GM12878 (cell line): ENCODE results near the gene ESPL1. TPM values are rescaled to one million over a fixed set of nuclear protein-coding genes. Genes with fewer than 3 reads are reported as not detected.

ENCODE experiments used
- ATAC-seq: fragments of 200-7000 bp; cut with Tn5 transposase; 3 replicates; pipeline ENCODE4 v1.9.1; 2020; ENCODE audit warnings: mild to moderate bottlenecking, moderate library complexity
- BruUV-seq: library from RNA; stranded (reverse); fragments of 400-500 nt; replicated peaks from 2 replicates; lab custom pipeline; 2021; lab: Mats Ljungman, UMichigan
- CTCF ChIA-PET: fragments of 300-600 bp; sonication (Branson Sonifier 250); formaldehyde crosslinking; extraction: SDS; loops from one replicate; lab custom pipeline; 2021; ENCODE audit warnings: inconsistent platforms; lab: Yijun Ruan, JAX
- POLR2A ChIA-PET: fragments of 350-600 bp; formaldehyde crosslinking; extraction: SDS; loops from one replicate; lab custom pipeline; 2021; ENCODE audit warnings: inconsistent platforms; lab: Charles Lee
- RAD21 ChIA-PET: fragments of 300-600 bp; sonication (Branson Sonifier 250); formaldehyde crosslinking; loops from one replicate; lab custom pipeline; 2023; ENCODE audit warnings: antibody characterized with exemption; ENCODE audit not compliant: unreplicated experiment; lab: Charles Lee
- SMC1A ChIA-PET: fragments of 300-600 bp; sonication (Branson Sonifier 250); formaldehyde crosslinking; loops from one replicate; lab custom pipeline; 2023; ENCODE audit not compliant: unreplicated experiment, uncharacterized antibody; lab: Charles Lee
- DNase-seq: peaks from one replicate; pipeline ENCODE4 v3.0.0-alpha.2; 2011; ENCODE audit warnings: low read depth, low spot score
- FAIRE-seq: peaks from 3 replicates; lab custom pipeline; 2011; peaks lifted over from hg19 to GRCh38; lab: Jason Lieb, UNC
- H2AFZ ChIP-seq: 2 replicates; pipeline ENCODE4 v1.6.0; 2011; ENCODE audit warnings: low read depth, low read length, control low read depth; ENCODE audit not compliant: control insufficient read depth
- H3K27ac ChIP-seq: 2 replicates; pipeline ENCODE4 v1.5.1; 2011; ENCODE audit warnings: control low read depth; ENCODE audit not compliant: control insufficient read depth, insufficient read depth
- H3K27me3 ChIP-seq, 2 experiments: replicated peaks in 1 of 2; 2 replicates each; pipeline versions ENCODE4 v1.6.0 to v1.6.1; 2011; ENCODE audit warnings: low read length in 1 of 2; ENCODE audit not compliant: control insufficient read depth in 2 of 2, insufficient read depth in 2 of 2
- H3K36me3 ChIP-seq, 2 experiments: 2 replicates each; pipeline ENCODE4 v1.5.1; 2011; ENCODE audit warnings: low read length in 1 of 2; ENCODE audit not compliant: control insufficient read depth in 2 of 2, insufficient read depth in 2 of 2
- H3K4me1 ChIP-seq: 2 replicates; pipeline ENCODE4 v1.6.1; 2011; ENCODE audit warnings: mild to moderate bottlenecking, low read length, moderate library complexity, mixed read lengths; ENCODE audit not compliant: control insufficient read depth, insufficient read depth
- H3K4me2 ChIP-seq: 2 replicates; pipeline ENCODE4 v1.6.0; 2011; ENCODE audit warnings: control low read depth; ENCODE audit not compliant: control insufficient read depth, insufficient read depth
- H3K4me3 ChIP-seq: fragments of 200-600 bp; sonication (generic); 2 replicates; pipeline ENCODE4 v1.5.1; 2016
- H3K79me2 ChIP-seq: 2 replicates; pipeline ENCODE4 v1.6.0; 2011; ENCODE audit warnings: low read length; ENCODE audit not compliant: control insufficient read depth, insufficient read depth
- H3K9ac ChIP-seq: 2 replicates; pipeline ENCODE4 v1.8.0; 2011; ENCODE audit warnings: low read length, control low read depth, mixed read lengths; ENCODE audit not compliant: control insufficient read depth, insufficient read depth
- H3K9me3 ChIP-seq: replicated peaks from 3 replicates; pipeline ENCODE4 v1.5.1; 2011; ENCODE audit warnings: mild to moderate bottlenecking, low read length; ENCODE audit not compliant: control insufficient read depth, insufficient read depth
- H4K20me1 ChIP-seq: 2 replicates; pipeline ENCODE4 v1.6.0; 2011; ENCODE audit not compliant: control insufficient read depth, insufficient read depth
- BACH1 ChIP-seq: fragments of 450-650 bp; IDR thresholded peaks from 2 replicates; pipeline ENCODE4 v1.6.1; 2017; ENCODE audit warnings: mild to moderate bottlenecking, borderline replicate concordance
- BCL11A ChIP-seq: IDR thresholded peaks from 2 replicates; pipeline ENCODE4 v1.6.1; 2011; ENCODE audit warnings: low read depth, low read length
- BRCA1 ChIP-seq: IDR thresholded peaks from 2 replicates; pipeline ENCODE4 v1.6.1; 2011; ENCODE audit warnings: low read depth, low read length, improper control_type of control experiment
- CEBPB ChIP-seq, 2 experiments: fragments of 150-350 bp in 1 of 2; IDR thresholded peaks; 2 replicates each; pipeline ENCODE4 v1.6.1; 2012 to 2014; ENCODE audit warnings: low read depth in 2 of 2, low read length in 2 of 2, borderline replicate concordance in 1 of 2, inconsistent platforms in 1 of 2
- CREM ChIP-seq: IDR thresholded peaks from 2 replicates; pipeline ENCODE4 v1.6.1; 2014; ENCODE audit warnings: antibody characterized with exemption, low read depth
- EED ChIP-seq: sonication (generic); IDR thresholded peaks from 2 replicates; pipeline ENCODE4 v1.6.1; 2016; ENCODE audit warnings: antibody characterized with exemption, low read depth
- FOS ChIP-seq: IDR thresholded peaks from 3 replicates; pipeline ENCODE4 v1.6.1; 2011; ENCODE audit warnings: borderline replicate concordance; ENCODE audit not compliant: insufficient read length; ENCODE audit errors: extremely low read depth
- GATAD2B ChIP-seq: fragments of 450-650 bp; conservative IDR thresholded peaks from 2 replicates; pipeline ENCODE4 v1.6.1; 2017; ENCODE audit warnings: low read depth, mild to moderate bottlenecking, moderate library complexity
- HCFC1 ChIP-seq: fragments of 150-350 bp; IDR thresholded peaks from 2 replicates; pipeline ENCODE4 v1.6.1; 2014; ENCODE audit warnings: low read length
- HDGF ChIP-seq: fragments of 450-650 bp; IDR thresholded peaks from 2 replicates; pipeline ENCODE4 v1.6.1; 2016; ENCODE audit warnings: antibody characterized with exemption
- IKZF1 ChIP-seq: fragments of 450-650 bp; conservative IDR thresholded peaks from 2 replicates; pipeline ENCODE4 v1.6.1; 2017; ENCODE audit warnings: antibody characterized with exemption, mild to moderate bottlenecking
- JUNB ChIP-seq: IDR thresholded peaks from 2 replicates; pipeline ENCODE4 v1.6.1; 2016; ENCODE audit warnings: antibody characterized with exemption, mild to moderate bottlenecking
- KLF5 ChIP-seq: fragments of 450-650 bp; IDR thresholded peaks from 2 replicates; pipeline ENCODE4 v1.6.1; 2014; ENCODE audit warnings: mild to moderate bottlenecking; ENCODE audit not compliant: partially characterized antibody
- MTA3 ChIP-seq: IDR thresholded peaks from 2 replicates; pipeline ENCODE4 v1.6.1; 2012; ENCODE audit warnings: low read length, inconsistent platforms, borderline replicate concordance
- RFX5 ChIP-seq: IDR thresholded peaks from 2 replicates; pipeline ENCODE4 v1.6.1; 2011; ENCODE audit warnings: low read depth, low read length, improper control_type of control experiment
- RUNX3 ChIP-seq: IDR thresholded peaks from 2 replicates; pipeline ENCODE4 v1.6.1; 2012; ENCODE audit warnings: low read length, inconsistent platforms
- WGBS: methylation state at CpG from one replicate; pipeline ENCODE4 v1.1.6; 2016; ENCODE audit warnings: low lambda C conversion rate; ENCODE audit not compliant: insufficient replicate concordance, insufficient coverage; ENCODE audit errors: missing lambda C conversion rate; 5-methylcytosine and 5-hydroxymethylcytosine counted together
- in situ Hi-C: fragments of 300-500 bp; cut with MboI; formaldehyde crosslinking; loops from 9 replicates; pipeline ENCODE4 v1.14.3; 2018; ENCODE audit warnings: mixed read lengths
- intact Hi-C: fragments of 100-400 bp; cut with micrococcal nuclease; formaldehyde crosslinking; loops from one replicate; pipeline ENCODE4 v1.14.2; 2022; ENCODE audit not compliant: unreplicated experiment
- polyA plus RNA-seq, 11 experiments: library from polyadenylated mRNA; depleted of rRNA in 4 of 11; unstranded in 6 of 11; stranded (reverse) in 5 of 11; fragments of >200 nt; fragmentation: Nextera tagmentation in 4 of 11; fragmentation: Illumina TruSeq in 1 of 11; extraction: Ambion mirVana in 4 of 11; extraction: Trizol in 1 of 11; gene quantifications; 1 replicate in 1 of 11; 2 replicates in 10 of 11; pipeline versions ENCODE4 v1.2.1 to v1.2.3, GENCODE V29; 2011 to 2016; ENCODE audit warnings: inconsistent platforms in 2 of 11, missing spikeins in 2 of 11, low read depth in 1 of 11
- total RNA-seq, 4 experiments: library from RNA; depleted of rRNA in 3 of 4; stranded (reverse); fragments of >200 nt in 3 of 4; fragmentation: Illumina TruSeq in 1 of 4; extraction: Trizol in 1 of 4; gene quantifications; 2 replicates each; pipeline versions ENCODE4 v1.2.1 to v1.2.3, GENCODE V29; 2013 to 2021
- TF ChIP-seq, protein P1 (sequence below): IDR thresholded peaks from 2 replicates; pipeline ENCODE4 v1.6.1; 2011; ENCODE audit warnings: low read depth, low read length, improper control_type of control experiment, borderline replicate concordance
- TF ChIP-seq, protein P2 (sequence below): fragments of 450-650 bp; conservative IDR thresholded peaks from 2 replicates; pipeline ENCODE4 v1.6.1; 2017; ENCODE audit warnings: mild to moderate bottlenecking, moderate library complexity

ESPL1 gene
- total and polyA plus RNA-seq, 10 of the 15 experiments (the other 5 are each of a cell fraction or from before 2014, with no cell fraction given): 2.1 to 61.9 (median 21.2) TPM

DNA sequence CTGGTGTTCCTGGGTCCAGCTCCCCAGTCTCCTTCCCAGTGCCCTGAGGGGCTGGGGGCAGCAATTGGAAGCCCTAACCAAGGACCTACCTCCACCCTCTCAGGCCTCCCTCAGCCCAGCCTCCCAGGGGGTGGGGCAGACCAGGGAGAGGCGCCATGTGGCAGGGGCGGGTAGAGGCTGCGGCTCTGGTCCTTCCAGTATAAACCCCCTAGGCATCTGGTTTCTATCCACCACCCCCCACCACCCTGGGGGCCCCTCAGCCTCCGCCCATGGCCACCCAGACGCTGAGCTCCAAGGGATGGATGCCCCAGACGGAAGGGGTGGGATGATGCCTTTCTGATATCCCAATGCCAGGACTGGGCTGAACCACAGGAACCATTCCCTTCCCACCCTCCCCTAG is 70.8 kb downstream of the ESPL1 start (continued):
- TF ChIP-seq HDGF: no peak
- TF ChIP-seq RFX5: no peak
- TF ChIP-seq, protein P1, sequence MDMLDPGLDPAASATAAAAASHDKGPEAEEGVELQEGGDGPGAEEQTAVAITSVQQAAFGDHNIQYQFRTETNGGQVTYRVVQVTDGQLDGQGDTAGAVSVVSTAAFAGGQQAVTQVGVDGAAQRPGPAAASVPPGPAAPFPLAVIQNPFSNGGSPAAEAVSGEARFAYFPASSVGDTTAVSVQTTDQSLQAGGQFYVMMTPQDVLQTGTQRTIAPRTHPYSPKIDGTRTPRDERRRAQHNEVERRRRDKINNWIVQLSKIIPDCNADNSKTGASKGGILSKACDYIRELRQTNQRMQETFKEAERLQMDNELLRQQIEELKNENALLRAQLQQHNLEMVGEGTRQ: no peak

DNA sequence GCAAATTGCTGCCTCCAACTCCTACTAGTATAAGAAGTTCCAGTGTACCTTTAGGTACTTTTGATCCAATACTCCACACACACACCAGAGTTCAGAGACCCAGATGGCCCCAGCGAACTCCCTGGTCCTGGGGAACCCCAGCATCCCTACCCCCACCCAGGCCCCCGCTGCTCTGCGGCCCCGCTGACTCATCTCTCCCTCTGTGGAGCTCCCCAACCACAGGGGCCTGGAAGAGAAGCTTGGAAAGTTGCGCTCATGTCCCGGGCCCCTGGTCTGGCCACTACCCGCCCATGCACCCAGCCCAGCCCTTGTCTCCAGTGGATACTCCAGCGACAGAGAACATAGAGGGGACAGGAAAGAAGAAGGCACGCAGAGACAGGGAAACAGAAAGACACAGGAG is 72.3 kb downstream of the ESPL1 start:
- no peaks in the 10 kb centered on the region for H4K20me1 ChIP-seq
- no peak overlapping the region for H3K4me3 ChIP-seq
- ChIA-PET POLR2A (interaction anchor here (0.6 kb wide), 1 partner anchor 20 kb away, joined by 3 read pairs; no protein-coding TSS in a partner anchor), CTCF (interaction anchor here (1.0 to 1.4 kb wide), 3 partner anchors 17 to 42 kb away, joined by 3 to 4 read pairs (median 3); partner anchors contain the start of gene AAAS), RAD21 (interaction anchor here (0.6 to 1.2 kb wide), 2 partner anchors 17 to 45 kb away, joined by 3 read pairs; partner anchors contain the start of gene PFDN5)
- peaks cover 11% of the 10 kb centered on the region for H3K4me1 ChIP-seq
- no peaks in the 10 kb centered on the region for H3K79me2 ChIP-seq
- H3K27ac ChIP-seq: no peak overlapping the region
- peaks cover 2 to 10% of the 10 kb centered on the region in 2 experiments; a peak in 3 of 4 replicates for H3K27me3 ChIP-seq
- intact Hi-C loops: no loop called here
- no peak for DNase-seq
- 7% methylated on average over 9 of the region's 9 CpGs for WGBS
- no peak for ATAC-seq
- in situ Hi-C loops: no loop called here
- no peak overlapping the region for H3K4me2 ChIP-seq
- TF ChIP-seq JUNB: peak; percentile 30; the same call in 1 of the 2 replicates
- TF ChIP-seq, protein P2, sequence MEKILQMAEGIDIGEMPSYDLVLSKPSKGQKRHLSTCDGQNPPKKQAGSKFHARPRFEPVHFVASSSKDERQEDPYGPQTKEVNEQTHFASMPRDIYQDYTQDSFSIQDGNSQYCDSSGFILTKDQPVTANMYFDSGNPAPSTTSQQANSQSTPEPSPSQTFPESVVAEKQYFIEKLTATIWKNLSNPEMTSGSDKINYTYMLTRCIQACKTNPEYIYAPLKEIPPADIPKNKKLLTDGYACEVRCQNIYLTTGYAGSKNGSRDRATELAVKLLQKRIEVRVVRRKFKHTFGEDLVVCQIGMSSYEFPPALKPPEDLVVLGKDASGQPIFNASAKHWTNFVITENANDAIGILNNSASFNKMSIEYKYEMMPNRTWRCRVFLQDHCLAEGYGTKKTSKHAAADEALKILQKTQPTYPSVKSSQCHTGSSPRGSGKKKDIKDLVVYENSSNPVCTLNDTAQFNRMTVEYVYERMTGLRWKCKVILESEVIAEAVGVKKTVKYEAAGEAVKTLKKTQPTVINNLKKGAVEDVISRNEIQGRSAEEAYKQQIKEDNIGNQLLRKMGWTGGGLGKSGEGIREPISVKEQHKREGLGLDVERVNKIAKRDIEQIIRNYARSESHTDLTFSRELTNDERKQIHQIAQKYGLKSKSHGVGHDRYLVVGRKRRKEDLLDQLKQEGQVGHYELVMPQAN: no peak
- TF ChIP-seq RUNX3: peak; percentile 73
- no peak for TF ChIP-seq KLF5
- TF ChIP-seq, protein P1: no peak
- no peak for TF ChIP-seq CREM
- TF ChIP-seq HCFC1: no peak
- peak; percentile 89 for TF ChIP-seq EED
- no peak for TF ChIP-seq CEBPB (IDR thresholded peaks at IDR 0.05; ENCODE audit: borderline replicate concordance in 1 of 2, low read depth in 2 of 2, low read length in 2 of 2)
- TF ChIP-seq GATAD2B: no peak
- TF ChIP-seq BRCA1: no peak
- TF ChIP-seq FOS: no peak
- 0 out of 2 replicates have a peak, but pooled peaks have one; percentile 17 for TF ChIP-seq IKZF1
- TF ChIP-seq BACH1: no peak
- TF ChIP-seq MTA3: no peak
- no peak for TF ChIP-seq BCL11A
- TF ChIP-seq, all 136 proteins: peak for 4
- Histone ChIP-seq H3K9ac (no peak overlapping the region), H3K9me3 (no peaks in the 10 kb centered on the region), H2AFZ (no peak overlapping the region), H3K36me3 (no peaks in the 10 kb centered on the region)
- no TSS peak for BruUV-seq
- FAIRE-seq: no peak
- SMC1A ChIA-PET: interaction anchor here (0.5 to 1.3 kb wide), 4 partner anchors 12 to 49 kb away, joined by 3 read pairs; no protein-coding TSS in a partner anchor
